Liver (tissue), 3 donors: ENCODE results near the gene INTS1.

Source experiments
- EGR1 ChIP-seq, 2 donors: IDR thresholded peaks; 2 replicates each; pipeline ENCODE4 v1.6.1; 2016 to 2018; ENCODE audit warnings: antibody characterized with exemption in 2 of 2, low read depth in 2 of 2
- FOXA1 ChIP-seq: IDR thresholded peaks from 2 replicates; pipeline ENCODE4 v1.6.1; 2016; ENCODE audit warnings: antibody characterized with exemption
- FOXA2 ChIP-seq: IDR thresholded peaks from 2 replicates; pipeline ENCODE4 v1.6.1; 2016; ENCODE audit warnings: antibody characterized with exemption
- GABPA ChIP-seq, 2 donors: IDR thresholded peaks in 1 of 2; conservative IDR thresholded peaks in 1 of 2; 2 replicates each; pipeline ENCODE4 v1.6.1; 2016; ENCODE audit warnings: antibody characterized with exemption in 2 of 2, mild to moderate bottlenecking in 1 of 2, moderate library complexity in 1 of 2
- HNF4G ChIP-seq: IDR thresholded peaks from 2 replicates; pipeline ENCODE4 v1.6.1; 2016; ENCODE audit warnings: antibody characterized with exemption
- JUND ChIP-seq, 2 donors: IDR thresholded peaks; 2 replicates each; pipeline ENCODE4 v1.6.1; 2016; ENCODE audit warnings: antibody characterized with exemption in 2 of 2
- MAX ChIP-seq: IDR thresholded peaks from 2 replicates; pipeline ENCODE4 v1.6.1; 2016; ENCODE audit warnings: antibody characterized with exemption
- RAD21 ChIP-seq, 2 donors: IDR thresholded peaks; 2 replicates each; pipeline ENCODE4 v1.6.1; 2016; ENCODE audit warnings: antibody characterized with exemption in 2 of 2, mild to moderate bottlenecking in 2 of 2
- REST ChIP-seq: IDR thresholded peaks from 2 replicates; pipeline ENCODE4 v1.6.1; 2016; ENCODE audit warnings: antibody characterized with exemption, mild to moderate bottlenecking
- RXRA ChIP-seq, 2 donors: IDR thresholded peaks; 2 replicates each; pipeline ENCODE4 v1.6.1; 2017 to 2018; ENCODE audit warnings: antibody characterized with exemption in 2 of 2, mild to moderate bottlenecking in 1 of 2
- SP1 ChIP-seq: IDR thresholded peaks from 2 replicates; pipeline ENCODE4 v1.6.1; 2018; ENCODE audit warnings: antibody characterized with exemption, mild to moderate bottlenecking
- TAF1 ChIP-seq: conservative IDR thresholded peaks from 2 replicates; pipeline ENCODE4 v1.6.1; 2016; ENCODE audit warnings: antibody characterized with exemption, mild to moderate bottlenecking
- YY1 ChIP-seq: IDR thresholded peaks from 2 replicates; pipeline ENCODE4 v1.6.1; 2016; ENCODE audit warnings: antibody characterized with exemption, mild to moderate bottlenecking
- TF ChIP-seq, protein P1 (sequence below): fragments of 150-350 bp; IDR thresholded peaks from 2 replicates; pipeline ENCODE4 v1.5.1; 2017; ENCODE audit warnings: improper control_type of control experiment, low read depth, low read length; ENCODE audit not compliant: missing input control
- donor health status: healthy.
- donor health status: healthy.

GRCh38 chr7:1544896-1545416 is 40.8 kb upstream of the INTS1 start:
- TF ChIP-seq, protein P1, sequence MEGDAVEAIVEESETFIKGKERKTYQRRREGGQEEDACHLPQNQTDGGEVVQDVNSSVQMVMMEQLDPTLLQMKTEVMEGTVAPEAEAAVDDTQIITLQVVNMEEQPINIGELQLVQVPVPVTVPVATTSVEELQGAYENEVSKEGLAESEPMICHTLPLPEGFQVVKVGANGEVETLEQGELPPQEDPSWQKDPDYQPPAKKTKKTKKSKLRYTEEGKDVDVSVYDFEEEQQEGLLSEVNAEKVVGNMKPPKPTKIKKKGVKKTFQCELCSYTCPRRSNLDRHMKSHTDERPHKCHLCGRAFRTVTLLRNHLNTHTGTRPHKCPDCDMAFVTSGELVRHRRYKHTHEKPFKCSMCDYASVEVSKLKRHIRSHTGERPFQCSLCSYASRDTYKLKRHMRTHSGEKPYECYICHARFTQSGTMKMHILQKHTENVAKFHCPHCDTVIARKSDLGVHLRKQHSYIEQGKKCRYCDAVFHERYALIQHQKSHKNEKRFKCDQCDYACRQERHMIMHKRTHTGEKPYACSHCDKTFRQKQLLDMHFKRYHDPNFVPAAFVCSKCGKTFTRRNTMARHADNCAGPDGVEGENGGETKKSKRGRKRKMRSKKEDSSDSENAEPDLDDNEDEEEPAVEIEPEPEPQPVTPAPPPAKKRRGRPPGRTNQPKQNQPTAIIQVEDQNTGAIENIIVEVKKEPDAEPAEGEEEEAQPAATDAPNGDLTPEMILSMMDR = no peak
- TF ChIP-seq REST = no peak
- no peak for TF ChIP-seq GABPA (IDR thresholded peaks at IDR 0.05 in 1 of 2, conservative IDR thresholded peaks at IDR 0.05 in 1 of 2)
- no peak for TF ChIP-seq RXRA (IDR thresholded peaks at IDR 0.05)
- no peak for TF ChIP-seq JUND (IDR thresholded peaks at IDR 0.05)
- TF ChIP-seq MAX = no peak
- no peak for TF ChIP-seq FOXA1
- TF ChIP-seq HNF4G = no peak
- TF ChIP-seq RAD21 (IDR thresholded peaks at IDR 0.05) = no peak
- no peak for TF ChIP-seq TAF1
- TF ChIP-seq FOXA2 = no peak
- TF ChIP-seq YY1 = no peak
- no peak for TF ChIP-seq SP1
- TF ChIP-seq EGR1 (IDR thresholded peaks at IDR 0.05; ENCODE audit: low read depth in 2 of 2) = no peak
